ENCODE results near the gene MIA.
"Not testable (repeated sequence)": the region's sequence is repeated elsewhere in the genome, so short reads cannot be mapped to it uniquely, and the experiment has no call there.

The MIA gene

GRCh38 chr19:40774916-40775631, at the start of gene MIA:
MIA (plus strand) TSS chr19:40775521; CDS start chr19:40775543, 22 bp downstream.
- DNase-seq, result no peak

GRCh38 chr19:40726279-40726678, 49.0 kb upstream of the MIA start:
- DNase-seq, result no peak

- DNase-seq, result not testable (repeated sequence)
These were observed 45.3 kb upstream of the MIA start for GRCh38 chr19:40730065-40730464.

- DNase-seq, result not testable (repeated sequence)
These were observed 43.0 kb upstream of the MIA start for GRCh38 chr19:40732304-40732703.

- DNase-seq, result no peak
These were observed 42.2 kb upstream of the MIA start for GRCh38 chr19:40733149-40733548.

- no peak for DNase-seq
These were observed 40.1 kb upstream of the MIA start for GRCh38 chr19:40735013-40735771.

GRCh38 chr19:40736661-40737060, 38.7 kb upstream of the MIA start:
- DNase-seq, result no peak

- DNase-seq, result no peak
These were observed 38.1 kb upstream of the MIA start for GRCh38 chr19:40737102-40737644.

GRCh38 chr19:40739030-40739839, 36.1 kb upstream of the MIA start:
- DNase-seq, result no peak

GRCh38 chr19:40739871-40740703, 35.2 kb upstream of the MIA start:
- no peak for DNase-seq

- DNase-seq, result no peak
These were observed 34.6 kb upstream of the MIA start for GRCh38 chr19:40740747-40741146.

- DNase-seq, result no peak
These were observed 33.6 kb upstream of the MIA start for GRCh38 chr19:40741527-40742390.

GRCh38 chr19:40742477-40742876, 32.8 kb upstream of the MIA start:
- no peak for DNase-seq

- DNase-seq, result no peak
These were observed 32.4 kb upstream of the MIA start for GRCh38 chr19:40742886-40743285.

- DNase-seq, result no peak
These were observed 31.4 kb upstream of the MIA start for GRCh38 chr19:40743926-40744325.

GRCh38 chr19:40744554-40745401, 30.5 kb upstream of the MIA start:
- DNase-seq, result no peak

GRCh38 chr19:40745402-40745780, 29.9 kb upstream of the MIA start:
- DNase-seq, result no peak

- DNase-seq, result no peak
These were observed 27.8 kb upstream of the MIA start for GRCh38 chr19:40747536-40747935.

GRCh38 chr19:40750058-40750873, 25.1 kb upstream of the MIA start, which contains the start of gene ACTMAP:
ACTMAP (minus strand) TSS chr19:40750477; CDS start chr19:40749803, 674 bp downstream.
- peak; percentile 99 to 100 for DNase-seq

All from NCI-H446 (cell line).